OCI-LY7 (cell line): ENCODE measurements around the gene IGF1R. TPM values are rescaled to one million over a fixed set of nuclear protein-coding genes. Genes with fewer than 3 reads are reported as not detected.

Experiments
- BruUV-seq: library from RNA; stranded (reverse); fragments of 400-500 nt; replicated peaks from 2 replicates; lab custom pipeline; 2021; lab: Mats Ljungman, UMichigan
- CTCF ChIA-PET: fragments of 300-600 bp; sonication (Branson Sonifier 250); formaldehyde crosslinking; loops from one replicate; lab custom pipeline; 2022; ENCODE audit warnings: antibody characterized with exemption; ENCODE audit not compliant: unreplicated experiment; lab: Charles Lee
- POLR2A ChIA-PET: fragments of 300-600 bp; sonication (Branson Sonifier 250); formaldehyde crosslinking; loops from one replicate; lab custom pipeline; 2022; ENCODE audit warnings: antibody characterized with exemption; lab: Charles Lee
- DNase-seq: peaks from one replicate; pipeline ENCODE4 v3.0.0-alpha.2; 2015; ENCODE audit warnings: low spot score
- H2AFZ ChIP-seq: fragments of 200-600 bp; sonication (generic), shearing (Covaris generic); 2 replicates; pipeline ENCODE4 v1.6.1; 2014; ENCODE audit warnings: mild to moderate bottlenecking, antibody characterized with exemption, low read length, moderate library complexity
- H3K27ac ChIP-seq: fragments of 200-600 bp; sonication (generic); 2 replicates; pipeline ENCODE4 v1.5.1; 2014; ENCODE audit warnings: mixed run types, low read depth, mild to moderate bottlenecking, moderate library complexity, low read length, inconsistent platforms; ENCODE audit not compliant: poor library complexity, severe bottlenecking
- H3K36me3 ChIP-seq: fragments of 200-600 bp; sonication (generic); 2 replicates; pipeline ENCODE4 v1.6.1; 2014; ENCODE audit warnings: mild to moderate bottlenecking, antibody characterized with exemption, low read length, moderate library complexity, mixed read lengths; ENCODE audit not compliant: insufficient read depth
- H3K4me1 ChIP-seq: fragments of 200-600 bp; sonication (generic); 2 replicates; pipeline ENCODE4 v1.5.1; 2014; ENCODE audit warnings: mild to moderate bottlenecking, low read length; ENCODE audit not compliant: insufficient read depth, poor library complexity, severe bottlenecking
- H3K4me2 ChIP-seq: fragments of 200-600 bp; sonication (generic); 2 replicates; pipeline ENCODE4 v1.6.1; 2014; ENCODE audit warnings: mild to moderate bottlenecking, low read length
- H3K4me3 ChIP-seq: fragments of 200-600 bp; sonication (generic); 2 replicates; pipeline ENCODE4 v1.5.1; 2014; ENCODE audit warnings: mild to moderate bottlenecking, low read depth, low read length; ENCODE audit not compliant: poor library complexity, severe bottlenecking
- H3K79me2 ChIP-seq: fragments of 200-600 bp; sonication (generic); 2 replicates; pipeline ENCODE4 v1.6.1; 2016; ENCODE audit warnings: low read depth, mild to moderate bottlenecking, low read length, moderate library complexity, mixed read lengths; ENCODE audit not compliant: insufficient read depth
- H3K9me2 ChIP-seq: fragments of 200-600 bp; sonication (generic); 2 replicates; pipeline ENCODE4 v1.6.1; 2016; ENCODE audit warnings: mild to moderate bottlenecking, low read length, mixed read lengths; ENCODE audit not compliant: insufficient read depth
- H3K9me3 ChIP-seq: fragments of 200-600 bp; sonication (generic); 2 replicates; pipeline ENCODE4 v1.6.1; 2014; ENCODE audit warnings: mild to moderate bottlenecking, mixed run types, low read length, mixed read lengths
- H4K20me1 ChIP-seq: fragments of 200-600 bp; sonication (generic); 2 replicates; pipeline ENCODE4 v1.6.1; 2014; ENCODE audit warnings: mild to moderate bottlenecking, antibody characterized with exemption, low read length, moderate library complexity, mixed read lengths; ENCODE audit not compliant: insufficient read depth
- CTCF ChIP-seq: fragments of 200-600 bp; sonication (generic); conservative IDR thresholded peaks from 2 replicates; pipeline ENCODE4 v1.5.1; 2014; ENCODE audit warnings: mild to moderate bottlenecking, antibody characterized with exemption, low read length, moderate library complexity, mixed read lengths
- EZH2phosphoT487 ChIP-seq: fragments of 200-600 bp; sonication (generic); IDR thresholded peaks from 2 replicates; pipeline ENCODE4 v1.6.1; 2018; ENCODE audit warnings: low read depth, borderline replicate concordance, mild to moderate bottlenecking, mixed run types, antibody characterized with exemption, low read length, moderate library complexity, mixed read lengths
- intact Hi-C: fragments of 100-400 bp; cut with micrococcal nuclease; formaldehyde crosslinking; loops from one replicate; pipeline ENCODE4 v1.10.0; 2022; ENCODE audit not compliant: unreplicated experiment
- total RNA-seq, 2 experiments: library from RNA; depleted of rRNA in 1 of 2; stranded (reverse); fragments of >200 nt in 1 of 2; shearing (Covaris generic) in 1 of 2; gene quantifications; 2 replicates each; pipeline ENCODE4 v1.2.3, GENCODE V29; 2014 to 2022

Gene IGF1R
- total RNA-seq, 2 experiments from 2014 or later, result 26.5 to 29.1 TPM

GRCh38 chr15:98794211-98794610, 145.9 kb downstream of the IGF1R start:
- H3K4me3 ChIP-seq, result no peak overlapping the region
- no peaks in the 10 kb centered on the region for H3K79me2 ChIP-seq
- H3K9me2 ChIP-seq, result no peaks in the 10 kb centered on the region
- ChIA-PET CTCF (no interaction called here), POLR2A (interaction anchor here (0.9 kb wide), 1 partner anchor 129 kb away, joined by 4 read pairs; no protein-coding TSS in a partner anchor)
- H4K20me1 ChIP-seq, result peaks cover 17% of the 10 kb centered on the region; the same call in 1 of the 2 replicates
- no peaks in the 10 kb centered on the region for H3K36me3 ChIP-seq
- H2AFZ ChIP-seq, result no peak overlapping the region
- intact Hi-C loops, result no loop called here
- no peak for TF ChIP-seq EZH2phosphoT487
- TF ChIP-seq CTCF, result no peak
- no peak overlapping the region for H3K4me2 ChIP-seq
- no peak for DNase-seq
- no peak overlapping the region for H3K27ac ChIP-seq
- no TSS peak for BruUV-seq
- H3K4me1 ChIP-seq, result no peaks in the 10 kb centered on the region
- no peaks in the 10 kb centered on the region for H3K9me3 ChIP-seq

GRCh38 chr15:98794748-98795147, 146.4 kb downstream of the IGF1R start:
- TF ChIP-seq EZH2phosphoT487 (no peak), CTCF (no peak)
- Histone ChIP-seq H3K9me2 (no peaks in the 10 kb centered on the region), H3K4me3 (no peak overlapping the region), H2AFZ (no peak overlapping the region), H3K9me3 (no peaks in the 10 kb centered on the region), H3K4me1 (no peaks in the 10 kb centered on the region), H3K79me2 (no peaks in the 10 kb centered on the region), H3K4me2 (no peak overlapping the region), H3K27ac (no peak overlapping the region), H4K20me1 (peaks cover 17% of the 10 kb centered on the region; the same call in 1 of the 2 replicates), H3K36me3 (no peaks in the 10 kb centered on the region)
- BruUV-seq, result no TSS peak
- ChIA-PET POLR2A (interaction anchor here (0.9 kb wide), 1 partner anchor 130 kb away, joined by 4 read pairs; no protein-coding TSS in a partner anchor), CTCF (no interaction called here)
- no peak for DNase-seq
- intact Hi-C loops, result no loop called here

GRCh38 chr15:98795980-98796379, 147.6 kb downstream of the IGF1R start:
- ChIA-PET POLR2A (no interaction called here), CTCF (no interaction called here)
- no peak for TF ChIP-seq CTCF
- TF ChIP-seq EZH2phosphoT487, result no peak
- no peaks in the 10 kb centered on the region for H3K9me2 ChIP-seq
- H3K9me3 ChIP-seq, result no peaks in the 10 kb centered on the region
- no peak overlapping the region for H3K4me3 ChIP-seq
- BruUV-seq, result no TSS peak
- no peaks in the 10 kb centered on the region for H3K4me1 ChIP-seq
- H3K79me2 ChIP-seq, result no peaks in the 10 kb centered on the region
- intact Hi-C loops, result no loop called here
- H3K27ac ChIP-seq, result no peak overlapping the region
- no peaks in the 10 kb centered on the region for H3K36me3 ChIP-seq
- no peak overlapping the region for H3K4me2 ChIP-seq
- DNase-seq, result no peak
- H2AFZ ChIP-seq, result no peak overlapping the region
- H4K20me1 ChIP-seq, result peaks cover 17% of the 10 kb centered on the region; the same call in 1 of the 2 replicates
